GM19025 (cell line): ENCODE data around the gene LHX1.

Experiments used
- ATAC-seq: cut with Tn5 transposase; IDR thresholded peaks from one replicate; pipeline ENCODE4 v1.9.1; 2021; ENCODE audit warnings: mild to moderate bottlenecking, low read depth, moderate library complexity; ENCODE audit not compliant: unreplicated experiment

The LHX1 gene

GRCh38 chr17:36950027-36950426, 12.8 kb downstream of the LHX1 start:
- ATAC-seq = no peak

GRCh38 chr17:36951084-36951789, 14.0 kb downstream of the LHX1 start:
- no peak for ATAC-seq

- ATAC-seq = no peak
Measured at GRCh38 chr17:36971508-36971907, 34.2 kb downstream of the LHX1 start.

DNA sequence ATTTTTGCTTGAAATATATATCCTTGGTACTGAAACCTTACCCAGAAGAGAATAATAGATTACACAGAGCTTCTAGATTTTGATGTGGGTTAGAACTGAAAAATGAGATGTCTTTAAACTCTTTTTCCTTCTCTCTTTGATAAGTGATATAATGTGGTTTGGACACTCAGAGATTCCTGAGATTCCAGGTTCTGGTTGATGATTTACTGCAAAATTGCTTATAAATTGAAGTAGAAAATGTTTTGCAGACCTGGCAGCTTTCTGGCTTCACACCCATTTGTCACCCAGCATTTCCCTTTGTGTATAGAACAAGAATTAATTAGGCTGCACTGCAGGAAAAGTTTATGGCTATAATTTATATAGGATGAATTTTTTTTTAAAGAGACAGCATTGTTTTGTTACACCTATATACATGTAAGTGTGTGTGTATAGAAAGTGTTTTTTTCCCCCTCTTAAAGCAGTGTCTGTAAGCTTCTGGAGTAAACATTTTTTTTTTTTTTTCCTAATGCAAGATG, 35.0 kb downstream of the LHX1 start:
- ATAC-seq = no peak

GRCh38 chr17:36972905-36973304, 35.6 kb downstream of the LHX1 start:
- ATAC-seq = no peak

- no peak for ATAC-seq
Measured at GRCh38 chr17:36975922-36976515, 38.7 kb downstream of the LHX1 start.

- no peak for ATAC-seq
Measured at GRCh38 chr17:36977066-36977465, 39.8 kb downstream of the LHX1 start.

- no peak for ATAC-seq
Measured at GRCh38 chr17:36977568-36977967, 40.3 kb downstream of the LHX1 start.

- ATAC-seq = no peak
Measured at GRCh38 chr17:36978810-36979564, 41.7 kb downstream of the LHX1 start.

- no peak for ATAC-seq
Measured at GRCh38 chr17:36979565-36979941, 42.3 kb downstream of the LHX1 start.

- no peak for ATAC-seq
Measured at GRCh38 chr17:36980280-36980761, 43.0 kb downstream of the LHX1 start.

DNA sequence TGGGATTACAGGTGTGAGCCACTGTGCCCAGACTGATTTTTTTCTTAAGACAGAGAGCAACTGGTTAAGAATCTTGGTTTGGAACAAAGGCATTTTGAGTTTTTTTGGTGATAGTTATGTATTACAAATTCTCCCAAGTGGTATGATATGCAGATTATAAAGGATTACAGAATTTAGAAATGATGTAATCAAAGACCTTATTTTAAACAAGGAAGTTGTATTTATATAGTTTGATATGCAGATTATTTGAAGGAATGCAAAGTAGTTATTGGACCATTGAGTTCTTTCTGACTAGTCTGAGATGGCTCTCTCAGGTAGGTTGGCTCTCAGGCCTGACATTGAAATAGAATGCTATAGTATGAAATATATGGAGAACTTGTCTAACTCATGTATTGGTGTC, 46.3 kb downstream of the LHX1 start:
- ATAC-seq = no peak

DNA sequence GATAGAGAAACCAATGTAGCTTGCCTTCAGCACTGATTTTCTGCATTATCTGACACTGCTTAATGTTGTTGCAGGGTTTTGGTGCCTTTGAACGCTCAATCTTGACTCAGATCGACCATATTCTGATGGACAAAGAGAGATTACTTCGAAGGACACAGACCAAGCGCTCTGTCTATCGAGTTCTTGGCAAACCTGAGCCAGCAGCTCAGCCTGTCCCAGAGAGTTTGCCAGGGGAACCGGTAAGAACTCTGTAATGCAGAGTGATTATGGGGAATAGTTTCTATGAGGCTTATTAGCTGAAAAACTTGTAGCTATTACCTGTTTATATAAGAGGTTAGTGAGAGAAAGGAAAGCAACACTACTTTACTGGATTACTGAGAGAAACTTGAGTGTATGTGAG, 51.9 kb downstream of the LHX1 start:
- ATAC-seq = no peak

- no peak for ATAC-seq
Measured at GRCh38 chr17:36992701-36993100, 55.4 kb downstream of the LHX1 start.

- no peak for ATAC-seq
Measured at GRCh38 chr17:36993227-36993626, 56.0 kb downstream of the LHX1 start.
